Measurements from ENCODE around the gene LANCL2.

DNA sequence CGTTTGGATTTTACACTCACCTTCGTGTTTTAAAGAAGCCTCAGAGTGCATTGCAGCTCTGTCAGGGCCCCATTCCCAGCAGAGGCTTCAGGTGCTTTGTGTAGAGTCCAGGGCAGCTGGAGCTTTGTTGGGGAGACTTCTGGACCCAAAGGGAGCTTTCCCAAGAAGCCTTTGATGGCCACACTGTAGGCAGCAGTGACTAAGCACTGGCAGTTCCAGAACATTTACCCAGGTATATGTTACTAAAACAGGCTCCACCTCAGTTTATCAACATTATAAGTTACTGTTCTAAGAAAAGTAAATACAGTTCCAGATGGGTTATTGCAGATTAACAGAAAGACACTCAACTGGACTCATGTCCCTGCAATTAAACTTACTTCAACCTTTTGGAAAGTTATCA lies 66.8 kb downstream of the LANCL2 start:
- TF ChIP-seq, protein P1, sequence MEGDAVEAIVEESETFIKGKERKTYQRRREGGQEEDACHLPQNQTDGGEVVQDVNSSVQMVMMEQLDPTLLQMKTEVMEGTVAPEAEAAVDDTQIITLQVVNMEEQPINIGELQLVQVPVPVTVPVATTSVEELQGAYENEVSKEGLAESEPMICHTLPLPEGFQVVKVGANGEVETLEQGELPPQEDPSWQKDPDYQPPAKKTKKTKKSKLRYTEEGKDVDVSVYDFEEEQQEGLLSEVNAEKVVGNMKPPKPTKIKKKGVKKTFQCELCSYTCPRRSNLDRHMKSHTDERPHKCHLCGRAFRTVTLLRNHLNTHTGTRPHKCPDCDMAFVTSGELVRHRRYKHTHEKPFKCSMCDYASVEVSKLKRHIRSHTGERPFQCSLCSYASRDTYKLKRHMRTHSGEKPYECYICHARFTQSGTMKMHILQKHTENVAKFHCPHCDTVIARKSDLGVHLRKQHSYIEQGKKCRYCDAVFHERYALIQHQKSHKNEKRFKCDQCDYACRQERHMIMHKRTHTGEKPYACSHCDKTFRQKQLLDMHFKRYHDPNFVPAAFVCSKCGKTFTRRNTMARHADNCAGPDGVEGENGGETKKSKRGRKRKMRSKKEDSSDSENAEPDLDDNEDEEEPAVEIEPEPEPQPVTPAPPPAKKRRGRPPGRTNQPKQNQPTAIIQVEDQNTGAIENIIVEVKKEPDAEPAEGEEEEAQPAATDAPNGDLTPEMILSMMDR (IDR thresholded peaks at IDR 0.05 in 2 of 3, conservative IDR thresholded peaks at IDR 0.05 in 1 of 3; ENCODE audit: borderline replicate concordance in 1 of 3, insufficient read depth in 1 of 3, low read depth in 2 of 3, low read length in 2 of 3): no peak
- no peak for TF ChIP-seq EZH2phosphoT487 (IDR thresholded peaks at IDR 0.05; ENCODE audit: borderline replicate concordance)
- TF ChIP-seq, protein P2, sequence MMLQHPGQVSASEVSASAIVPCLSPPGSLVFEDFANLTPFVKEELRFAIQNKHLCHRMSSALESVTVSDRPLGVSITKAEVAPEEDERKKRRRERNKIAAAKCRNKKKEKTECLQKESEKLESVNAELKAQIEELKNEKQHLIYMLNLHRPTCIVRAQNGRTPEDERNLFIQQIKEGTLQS (IDR thresholded peaks at IDR 0.05): no peak
- TF ChIP-seq TCF7L2 (IDR thresholded peaks at IDR 0.05; ENCODE audit: borderline replicate concordance, extremely low read depth, insufficient read depth, insufficient read length): no peak
- TF ChIP-seq, protein P3, sequence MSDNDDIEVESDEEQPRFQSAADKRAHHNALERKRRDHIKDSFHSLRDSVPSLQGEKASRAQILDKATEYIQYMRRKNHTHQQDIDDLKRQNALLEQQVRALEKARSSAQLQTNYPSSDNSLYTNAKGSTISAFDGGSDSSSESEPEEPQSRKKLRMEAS (IDR thresholded peaks at IDR 0.05): no peak
- no peak for TF ChIP-seq EZH2 (IDR thresholded peaks at IDR 0.05)
- no peak for TF ChIP-seq POLR2AphosphoS5 (IDR thresholded peaks at IDR 0.05; ENCODE audit: low read depth, low read length)

All from HCT116 (cell line).